NCI-H524 treated with DMSO at 0.1 percent for 48 hours (cell line): Measurements from ENCODE around the gene UBQLN4.

Source experiments
- DNase-seq: peaks from one replicate; lab custom pipeline; 2025; lab: John Stamatoyannopoulos, UW

Gene UBQLN4

GRCh38 chr1:156053768-156054499, at the start of gene UBQLN4:
Gene UBQLN4 (minus strand): TSS chr1:156053798. CDS start chr1:156053701, 97 bp downstream.
- DNase-seq, result peak; percentile 11

GRCh38 chr1:156102633-156103511, 49.3 kb upstream of the UBQLN4 start:
- DNase-seq, result no peak

- DNase-seq, result no peak
Measured at GRCh38 chr1:156101880-156102279, 48.3 kb upstream of the UBQLN4 start.

- no peak for DNase-seq
Measured at GRCh38 chr1:156100205-156100995, 46.8 kb upstream of the UBQLN4 start.

- DNase-seq, result no peak
Measured at GRCh38 chr1:156099282-156099681, 45.7 kb upstream of the UBQLN4 start.

GRCh38 chr1:156098784-156099183, 45.2 kb upstream of the UBQLN4 start:
- no peak for DNase-seq

- no peak for DNase-seq
Measured at GRCh38 chr1:156097499-156098178, 44.0 kb upstream of the UBQLN4 start.

GRCh38 chr1:156096640-156097391, 43.2 kb upstream of the UBQLN4 start:
- no peak for DNase-seq

GRCh38 chr1:156095906-156096508, 42.4 kb upstream of the UBQLN4 start:
- DNase-seq, result no peak

- no peak for DNase-seq
Measured at GRCh38 chr1:156091610-156092009, 38.0 kb upstream of the UBQLN4 start.

- DNase-seq, result no peak
Measured at GRCh38 chr1:156090840-156091188, 37.2 kb upstream of the UBQLN4 start.

GRCh38 chr1:156090138-156090839, 36.7 kb upstream of the UBQLN4 start:
- no peak for DNase-seq

- peak; percentile 45 for DNase-seq
Measured at GRCh38 chr1:156089704-156090103, 36.1 kb upstream of the UBQLN4 start.

GRCh38 chr1:156086256-156086662, 32.7 kb upstream of the UBQLN4 start:
- DNase-seq, result no peak

- no peak for DNase-seq
Measured at GRCh38 chr1:156083800-156084790, 30.5 kb upstream of the UBQLN4 start.

- peak; percentile 26 for DNase-seq
Measured at GRCh38 chr1:156082309-156083091, 28.9 kb upstream of the UBQLN4 start, which contains the start of gene MEX3A. Gene MEX3A (minus strand): TSS chr1:156082465. CDS start chr1:156081998, 467 bp downstream.

GRCh38 chr1:156081917-156082308, 28.3 kb upstream of the UBQLN4 start:
- DNase-seq, result no peak
